H9 (cell line): ENCODE measurements around the gene EDAR. TPM values are rescaled to one million over a fixed set of nuclear protein-coding genes. Genes with fewer than 3 reads are reported as not detected.
A peak's percentile ranks its signal among the peaks of the same experiment; 100 is the strongest.

Source experiments
- DNase-seq: peaks from one replicate; pipeline ENCODE4 v3.0.0-alpha.2; 2017
- H2AFZ ChIP-seq: one replicate; pipeline ENCODE4 v1.6.1; 2013; ENCODE audit warnings: mild to moderate bottlenecking, low read length, control low read depth, moderate library complexity
- H2AK5ac ChIP-seq: 2 replicates; pipeline ENCODE4 v1.6.1; 2013; ENCODE audit warnings: low read length, control low read depth, mixed read lengths; ENCODE audit not compliant: insufficient read length
- H2BK120ac ChIP-seq: one replicate; pipeline ENCODE4 v1.6.1; 2013; ENCODE audit warnings: low read depth, mild to moderate bottlenecking, low read length, control low read depth, inconsistent platforms; ENCODE audit not compliant: poor library complexity, severe bottlenecking
- H2BK12ac ChIP-seq: 2 replicates; pipeline ENCODE4 v1.6.1; 2013; ENCODE audit warnings: low read length, control low read depth, mixed read lengths, low read depth; ENCODE audit not compliant: insufficient read length
- H2BK15ac ChIP-seq: 2 replicates; pipeline ENCODE4 v1.6.1; 2013; ENCODE audit warnings: low read depth, low read length, control low read depth
- H2BK20ac ChIP-seq: one replicate; pipeline ENCODE4 v1.6.1; 2013; ENCODE audit warnings: low read depth, mild to moderate bottlenecking, low read length, control low read depth, inconsistent platforms; ENCODE audit not compliant: poor library complexity, severe bottlenecking
- H2BK5ac ChIP-seq: 2 replicates; pipeline ENCODE4 v1.6.1; 2013; ENCODE audit warnings: low read length, control low read depth, mixed read lengths; ENCODE audit not compliant: insufficient read length
- H3K14ac ChIP-seq: 2 replicates; pipeline ENCODE4 v1.6.1; 2013; ENCODE audit warnings: low read length, control low read depth; ENCODE audit not compliant: insufficient read depth
- H3K18ac ChIP-seq: 2 replicates; pipeline ENCODE4 v1.6.1; 2013; ENCODE audit warnings: low read depth, mild to moderate bottlenecking, mixed read lengths, low read length, control low read depth; ENCODE audit not compliant: insufficient read length
- H3K23ac ChIP-seq: 2 replicates; pipeline ENCODE4 v1.6.1; 2013; ENCODE audit warnings: low read length, control low read depth, mixed read lengths, low read depth; ENCODE audit not compliant: insufficient read length
- H3K23me2 ChIP-seq: 2 replicates; pipeline ENCODE4 v1.6.1; 2013; ENCODE audit warnings: low read depth, mild to moderate bottlenecking, mixed read lengths, low read length, control low read depth; ENCODE audit not compliant: insufficient read length, poor library complexity, severe bottlenecking
- H3K27ac ChIP-seq: 2 replicates; pipeline ENCODE4 v1.5.1; 2013; ENCODE audit warnings: low read length, control low read depth, mixed read lengths, low read depth; ENCODE audit not compliant: insufficient read length
- H3K27me3 ChIP-seq: 2 replicates; pipeline ENCODE4 v1.6.1; 2013; ENCODE audit warnings: low read length, control low read depth, inconsistent platforms; ENCODE audit not compliant: insufficient read depth
- H3K4ac ChIP-seq: 2 replicates; pipeline ENCODE4 v1.6.1; 2013; ENCODE audit warnings: low read depth, mild to moderate bottlenecking, control low read depth, inconsistent platforms, low read length, moderate library complexity
- H3K4me1 ChIP-seq: 2 replicates; pipeline ENCODE4 v1.6.1; 2013; ENCODE audit warnings: low read length, control low read depth, inconsistent platforms; ENCODE audit not compliant: insufficient read depth
- H3K4me2 ChIP-seq: 2 replicates; pipeline ENCODE4 v1.6.1; 2013; ENCODE audit warnings: low read length, control low read depth, mixed read lengths; ENCODE audit not compliant: insufficient read length, insufficient read depth
- H3K56ac ChIP-seq: 2 replicates; pipeline ENCODE4 v1.6.1; 2013; ENCODE audit warnings: low read depth, mild to moderate bottlenecking, mixed read lengths, low read length, control low read depth; ENCODE audit not compliant: insufficient read length
- H3K79me1 ChIP-seq: 2 replicates; pipeline ENCODE4 v1.6.1; 2013; ENCODE audit warnings: low read depth, mild to moderate bottlenecking, moderate library complexity, low read length, control low read depth, inconsistent platforms; ENCODE audit not compliant: insufficient read depth, poor library complexity, severe bottlenecking
- H3K79me2 ChIP-seq: 2 replicates; pipeline ENCODE4 v1.6.1; 2013; ENCODE audit warnings: low read length, control low read depth, inconsistent platforms; ENCODE audit not compliant: insufficient read depth
- H3K9ac ChIP-seq: 2 replicates; pipeline ENCODE4 v1.6.1; 2013; ENCODE audit warnings: low read length, control low read depth, mixed read lengths; ENCODE audit not compliant: insufficient read length; ENCODE audit errors: extremely low read depth
- H3K9me3 ChIP-seq: one replicate; pipeline ENCODE4 v1.6.1; 2013; ENCODE audit warnings: low read depth, low read length, inconsistent platforms; ENCODE audit not compliant: control insufficient read depth
- H3T11ph ChIP-seq: one replicate; pipeline ENCODE4 v1.6.1; 2013; ENCODE audit warnings: mild to moderate bottlenecking, low read length, control low read depth, inconsistent platforms
- H4K20me1 ChIP-seq: one replicate; pipeline ENCODE4 v1.6.1; 2013; ENCODE audit not compliant: control insufficient read depth, insufficient read length, insufficient read depth
- H4K5ac ChIP-seq: 2 replicates; pipeline ENCODE4 v1.6.1; 2013; ENCODE audit warnings: low read depth, mild to moderate bottlenecking, mixed read lengths, low read length, control low read depth; ENCODE audit not compliant: insufficient read length
- H4K8ac ChIP-seq: replicated peaks from 2 replicates; pipeline ENCODE4 v1.6.1; 2013; ENCODE audit warnings: low read length, control low read depth, mixed read lengths, low read depth; ENCODE audit not compliant: insufficient read length
- H4K91ac ChIP-seq: 2 replicates; pipeline ENCODE4 v1.6.1; 2013; ENCODE audit warnings: low read depth, mild to moderate bottlenecking, moderate library complexity, mixed read lengths, low read length, control low read depth; ENCODE audit not compliant: insufficient read length
- H3K27ac Mint-ChIP-seq, 3 experiments: 2 replicates in 2 of 3; 3 replicates in 1 of 3; pipeline ENCODE4 v1.8.0; 2020 to 2021; ENCODE audit warnings: mixed read lengths in 3 of 3, mild to moderate bottlenecking in 1 of 3, moderate library complexity in 1 of 3
- H3K27me3 Mint-ChIP-seq: 2 replicates; pipeline ENCODE4 v1.8.0; 2021; ENCODE audit warnings: low read depth, mild to moderate bottlenecking, moderate library complexity, mixed read lengths
- H3K36me3 Mint-ChIP-seq, 3 experiments: 2 replicates in 2 of 3; 3 replicates in 1 of 3; pipeline ENCODE4 v1.8.0; 2020 to 2021; ENCODE audit warnings: low read depth in 3 of 3, mixed read lengths in 3 of 3; ENCODE audit not compliant: insufficient read depth in 1 of 3
- H3K4me1 Mint-ChIP-seq, 2 experiments: 2 replicates each; pipeline ENCODE4 v1.8.0; 2020; ENCODE audit warnings: mixed read lengths in 2 of 2
- H3K4me3 Mint-ChIP-seq, 2 experiments: 2 replicates in 1 of 2; 3 replicates in 1 of 2; pipeline ENCODE4 v1.8.0; 2020 to 2021; ENCODE audit warnings: mild to moderate bottlenecking in 2 of 2, mixed read lengths in 2 of 2, moderate library complexity in 1 of 2
- H3K9me3 Mint-ChIP-seq, 2 experiments: 2 replicates in 1 of 2; 3 replicates in 1 of 2; pipeline ENCODE4 v1.8.0; 2020; ENCODE audit warnings: mild to moderate bottlenecking in 2 of 2, mixed read lengths in 2 of 2, moderate library complexity in 1 of 2
- WGBS: extraction: QIAGEN DNeasy Blood & Tissue Kit; methylation state at CpG from one replicate; pipeline ENCODE4 v1.1.7; 2013; ENCODE audit warnings: missing lambda C conversion rate, low lambda C conversion rate, mixed read lengths; ENCODE audit not compliant: insufficient read length; ENCODE audit errors: extremely low coverage; 5-methylcytosine and 5-hydroxymethylcytosine counted together
- total RNA-seq: library from RNA; stranded (reverse); gene quantifications from 2 replicates; pipeline ENCODE4 v1.2.1, GENCODE V29; 2021
- TF ChIP-seq, protein P1 (sequence below): fragments of 200-600 bp; sonication (generic); conservative IDR thresholded peaks from 3 replicates; pipeline ENCODE4 v1.8.0; 2021; ENCODE audit warnings: antibody characterized with exemption, mild to moderate bottlenecking

Gene EDAR
- total RNA-seq, 1 experiment from 2014 or later, result not detected

- peaks cover 74% of the 10 kb centered on the region for H3K27me3 Mint-ChIP-seq
Observed at GRCh38 chr2:109031476-109032228, 42.6 kb upstream of the EDAR start.

More at GRCh38 chr2:109031476-109032228, 42.6 kb upstream of the EDAR start:
- Mint-ChIP-seq H3K4me3 (peak overlapping the region; percentile 58 to 78), H3K9me3 (peaks cover 3 to 9% of the 10 kb centered on the region in 2 experiments; a peak in 4 of 5 replicates), H3K27ac (no peak overlapping the region), H3K4me1 (peaks cover 22 to 29% of the 10 kb centered on the region in 2 experiments), H3K36me3 (peaks cover 4 to 7% (median 5%) of the 10 kb centered on the region in 3 experiments; a peak in 3 of 7 replicates)
- Histone ChIP-seq H3K14ac (peak overlapping the region; percentile 91), H2BK5ac (no peak overlapping the region), H2AFZ (no peak overlapping the region), H3K79me1 (no peaks in the 10 kb centered on the region), H2BK15ac (no peak overlapping the region), H2BK120ac (no peak overlapping the region), H2BK20ac (no peak overlapping the region), H3K4ac (no peak overlapping the region), H3K56ac (no peak overlapping the region), H3K79me2 (no peaks in the 10 kb centered on the region), H4K5ac (no peak overlapping the region), H3K4me2 (peak overlapping the region; percentile 78), H3K9ac (peak overlapping the region; percentile 42), H3K18ac (peak overlapping the region; percentile 41), H3K4me1 (peaks cover 6% of the 10 kb centered on the region; the same call in 1 of the 2 replicates), H3K23ac (no peak overlapping the region), H3K9me3 (no peaks in the 10 kb centered on the region), H4K8ac (no peak overlapping the region), H2AK5ac (no peak overlapping the region), H3K23me2 (peaks cover 7% of the 10 kb centered on the region), H2BK12ac (no peak overlapping the region), H3K27ac (no peak overlapping the region), H4K20me1 (no peaks in the 10 kb centered on the region), H3T11ph (no peak overlapping the region), H4K91ac (no peak overlapping the region), H3K27me3 (peaks cover 18% of the 10 kb centered on the region; the same call in 1 of the 2 replicates)
- TF ChIP-seq, protein P1, sequence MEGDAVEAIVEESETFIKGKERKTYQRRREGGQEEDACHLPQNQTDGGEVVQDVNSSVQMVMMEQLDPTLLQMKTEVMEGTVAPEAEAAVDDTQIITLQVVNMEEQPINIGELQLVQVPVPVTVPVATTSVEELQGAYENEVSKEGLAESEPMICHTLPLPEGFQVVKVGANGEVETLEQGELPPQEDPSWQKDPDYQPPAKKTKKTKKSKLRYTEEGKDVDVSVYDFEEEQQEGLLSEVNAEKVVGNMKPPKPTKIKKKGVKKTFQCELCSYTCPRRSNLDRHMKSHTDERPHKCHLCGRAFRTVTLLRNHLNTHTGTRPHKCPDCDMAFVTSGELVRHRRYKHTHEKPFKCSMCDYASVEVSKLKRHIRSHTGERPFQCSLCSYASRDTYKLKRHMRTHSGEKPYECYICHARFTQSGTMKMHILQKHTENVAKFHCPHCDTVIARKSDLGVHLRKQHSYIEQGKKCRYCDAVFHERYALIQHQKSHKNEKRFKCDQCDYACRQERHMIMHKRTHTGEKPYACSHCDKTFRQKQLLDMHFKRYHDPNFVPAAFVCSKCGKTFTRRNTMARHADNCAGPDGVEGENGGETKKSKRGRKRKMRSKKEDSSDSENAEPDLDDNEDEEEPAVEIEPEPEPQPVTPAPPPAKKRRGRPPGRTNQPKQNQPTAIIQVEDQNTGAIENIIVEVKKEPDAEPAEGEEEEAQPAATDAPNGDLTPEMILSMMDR, result no peak
- DNase-seq, result peak; percentile 53
- no CpG with 5 or more reads among the region's 51 CpGs for WGBS
